HG02610 (cell line): ENCODE results near the gene TXNDC2.
A peak's percentile ranks its signal among the peaks of the same experiment; 100 is the strongest.
"Not testable (repeated sequence)": the region's sequence is repeated elsewhere in the genome, so short reads cannot be mapped to it uniquely, and the experiment has no call there.

Experiments
- ATAC-seq: cut with Tn5 transposase; IDR thresholded peaks from one replicate; pipeline ENCODE4 v1.9.1; 2021; ENCODE audit warnings: mild to moderate bottlenecking, moderate library complexity; ENCODE audit not compliant: unreplicated experiment

The TXNDC2 gene

GRCh38 chr18:9912285-9912684 is 26.5 kb downstream of the TXNDC2 start:
- ATAC-seq = not testable (repeated sequence)

- no peak for ATAC-seq
Observed at GRCh38 chr18:9913151-9913525, 27.4 kb downstream of the TXNDC2 start.

DNA sequence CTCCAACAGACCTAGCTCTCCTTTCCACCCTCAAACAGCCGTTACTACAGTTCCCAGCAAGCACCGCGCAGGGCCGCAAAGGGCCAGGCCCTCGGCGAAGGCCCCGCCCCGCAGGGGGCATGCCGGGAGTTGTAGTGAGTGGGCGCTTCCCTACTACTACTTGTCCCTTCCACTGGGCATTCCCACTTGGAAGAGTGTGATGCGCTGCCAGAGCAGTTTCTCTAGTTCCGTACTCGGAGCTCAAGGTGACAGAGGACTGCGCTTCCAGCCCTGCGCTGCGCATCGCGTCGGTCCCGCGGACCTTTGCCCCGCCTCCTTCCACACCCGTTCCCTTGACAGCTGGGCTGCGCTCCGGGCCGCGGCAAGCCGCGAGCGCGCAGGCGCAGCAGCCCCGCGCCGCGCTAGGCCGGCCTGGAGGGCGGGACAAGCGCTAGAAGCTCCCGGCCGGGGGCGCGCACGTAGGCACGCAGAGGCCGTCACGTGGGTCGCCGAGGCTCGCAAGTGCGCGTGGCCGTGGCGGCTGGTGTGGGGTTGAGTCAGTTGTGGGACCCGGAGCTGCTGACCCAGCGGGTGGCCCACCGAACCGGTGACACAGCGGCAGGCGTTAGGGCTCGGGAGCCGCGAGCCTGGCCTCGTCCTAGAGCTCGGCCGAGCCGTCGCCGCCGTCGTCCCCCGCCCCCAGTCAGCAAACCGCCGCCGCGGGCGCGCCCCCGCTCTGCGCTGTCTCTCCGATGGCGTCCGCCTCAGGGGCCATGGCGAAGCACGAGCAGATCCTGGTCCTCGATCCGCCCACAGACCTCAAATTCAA is 28.0 kb downstream of the TXNDC2 start, which contains the start of gene VAPA:
TSS of gene VAPA (plus strand) at position 491 of the 808 bp plus-strand sequence. CDS start at position 732, 241 bp downstream.
- peak; percentile 85 for ATAC-seq

- ATAC-seq = no peak
Observed at GRCh38 chr18:9914334-9914583, 28.5 kb downstream of the TXNDC2 start.

- peak; percentile 23 for ATAC-seq
Observed at GRCh38 chr18:9914584-9915290, 29.0 kb downstream of the TXNDC2 start.

- ATAC-seq = no peak
Observed at GRCh38 chr18:9915291-9916076, 29.7 kb downstream of the TXNDC2 start.

- ATAC-seq = no peak
Observed at GRCh38 chr18:9916077-9916639, 30.4 kb downstream of the TXNDC2 start.

DNA sequence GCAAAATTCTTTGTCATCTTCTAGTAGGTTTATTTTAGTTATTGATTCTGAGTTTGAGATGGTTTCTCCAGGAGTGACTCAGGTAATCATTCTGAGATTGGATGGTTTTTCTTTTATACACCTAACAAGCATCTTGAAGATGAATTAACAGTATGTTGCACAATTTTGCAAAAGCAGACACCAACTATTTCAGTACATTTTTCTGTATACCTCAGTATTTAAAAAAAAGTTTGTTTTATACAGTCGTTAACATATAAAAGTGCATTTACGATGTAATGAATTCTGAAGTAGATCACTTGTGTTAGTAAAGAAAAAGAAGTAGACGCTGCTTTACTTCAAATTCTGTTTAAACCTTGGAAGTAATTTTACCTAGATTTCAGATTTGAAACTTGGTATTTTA is 31.0 kb downstream of the TXNDC2 start:
- ATAC-seq = no peak

GRCh38 chr18:9918016-9918680 is 32.4 kb downstream of the TXNDC2 start:
- ATAC-seq = no peak

DNA sequence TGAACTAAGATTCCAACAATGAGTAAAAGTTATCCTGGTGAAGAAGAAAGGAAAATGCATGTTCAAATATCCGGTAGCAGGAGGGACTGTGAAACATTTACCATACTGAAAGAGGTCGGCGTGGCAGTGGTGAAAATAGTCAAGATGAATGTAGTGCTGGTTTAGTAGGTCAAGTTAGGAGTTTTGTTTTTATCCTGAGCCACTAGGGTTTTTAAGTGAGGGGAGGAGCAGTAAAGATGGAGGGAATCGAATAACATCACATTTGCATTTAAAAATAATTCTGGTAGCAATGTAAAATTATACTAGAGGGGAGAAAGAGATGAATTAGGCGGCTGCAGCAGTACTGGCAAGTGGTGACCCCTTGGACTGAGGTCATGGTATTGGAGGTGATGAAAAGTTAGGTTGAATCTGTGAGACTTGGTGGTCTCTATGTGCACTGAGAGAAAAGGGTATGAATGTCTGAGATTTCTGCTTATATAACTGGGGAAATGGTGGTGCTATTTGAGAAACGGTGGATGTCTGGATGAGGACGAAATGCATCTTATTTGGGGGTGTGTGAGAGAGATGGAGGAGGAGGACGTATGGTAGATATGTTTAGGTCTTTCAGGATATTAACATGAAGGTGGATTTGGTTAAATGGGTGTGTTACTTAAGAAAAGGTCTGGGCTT is 33.9 kb downstream of the TXNDC2 start:
- no peak for ATAC-seq

GRCh38 chr18:9922592-9923311 is 37.0 kb downstream of the TXNDC2 start:
- ATAC-seq = no peak

DNA sequence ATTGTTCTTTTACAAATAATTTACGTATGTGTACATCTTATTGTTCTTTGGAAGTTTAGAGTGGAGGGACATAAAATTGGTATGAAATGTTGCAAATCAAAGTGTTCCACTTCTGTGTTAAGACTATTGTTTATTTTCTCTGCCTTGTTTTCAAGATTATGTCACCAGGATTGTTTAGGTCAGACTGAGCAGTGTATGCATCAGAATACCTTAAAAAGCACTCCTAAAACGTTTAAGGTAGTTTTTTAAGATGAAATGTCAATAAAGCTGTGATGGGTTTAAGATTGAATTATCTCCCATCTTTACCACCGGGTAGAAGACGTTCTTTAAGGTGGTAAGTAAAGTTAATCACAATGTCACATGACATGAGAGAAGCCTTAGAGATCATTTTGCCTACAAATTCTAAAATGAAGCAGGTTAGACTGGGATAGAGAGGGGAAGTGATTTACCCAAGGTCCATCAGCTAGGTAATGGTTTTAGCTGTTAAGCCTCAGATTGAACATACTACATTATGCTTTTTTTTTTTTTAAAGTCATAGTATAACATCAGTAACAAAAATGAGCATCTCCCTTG is 38.7 kb downstream of the TXNDC2 start:
- no peak for ATAC-seq

- ATAC-seq = no peak
Observed at GRCh38 chr18:9925369-9925768, 39.6 kb downstream of the TXNDC2 start.

DNA sequence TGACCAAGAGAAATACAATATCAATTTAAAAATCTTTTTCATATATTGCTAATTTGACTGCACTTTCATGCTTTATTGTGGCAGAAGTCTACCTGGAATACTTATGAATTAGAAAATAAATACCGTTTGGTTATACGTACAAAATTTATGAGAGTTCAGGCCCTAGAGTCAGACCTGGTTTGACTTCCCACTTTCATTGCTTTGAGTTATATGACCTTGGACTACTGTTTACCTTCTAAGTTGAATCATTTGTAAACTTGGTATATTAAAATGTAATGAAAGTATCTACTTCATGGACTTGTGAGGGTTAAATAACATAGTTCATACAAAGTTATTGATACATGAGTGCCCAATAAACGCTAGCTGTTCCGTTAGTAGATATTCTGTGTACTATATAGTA is 40.0 kb downstream of the TXNDC2 start:
- ATAC-seq = no peak

- no peak for ATAC-seq
Observed at GRCh38 chr18:9926223-9926894, 40.6 kb downstream of the TXNDC2 start.

DNA sequence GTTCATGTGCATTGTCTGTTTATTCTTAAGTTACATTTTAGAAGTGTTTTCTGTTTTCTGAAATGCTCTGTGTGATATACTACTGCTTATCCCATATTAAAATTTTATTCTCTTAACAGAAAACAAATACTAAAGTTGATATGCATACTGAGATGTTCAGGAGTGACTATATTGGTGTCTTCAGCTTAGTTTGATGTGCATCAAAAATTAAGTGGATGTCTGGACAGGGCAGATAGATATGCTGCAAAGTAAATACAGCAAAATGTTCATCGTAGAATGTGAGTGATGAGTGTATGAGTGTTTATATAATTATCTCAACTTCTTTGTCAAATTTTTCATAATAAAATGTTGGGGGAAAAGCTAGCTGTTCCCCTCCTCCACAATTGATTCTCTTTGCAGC is 41.2 kb downstream of the TXNDC2 start:
- no peak for ATAC-seq

DNA sequence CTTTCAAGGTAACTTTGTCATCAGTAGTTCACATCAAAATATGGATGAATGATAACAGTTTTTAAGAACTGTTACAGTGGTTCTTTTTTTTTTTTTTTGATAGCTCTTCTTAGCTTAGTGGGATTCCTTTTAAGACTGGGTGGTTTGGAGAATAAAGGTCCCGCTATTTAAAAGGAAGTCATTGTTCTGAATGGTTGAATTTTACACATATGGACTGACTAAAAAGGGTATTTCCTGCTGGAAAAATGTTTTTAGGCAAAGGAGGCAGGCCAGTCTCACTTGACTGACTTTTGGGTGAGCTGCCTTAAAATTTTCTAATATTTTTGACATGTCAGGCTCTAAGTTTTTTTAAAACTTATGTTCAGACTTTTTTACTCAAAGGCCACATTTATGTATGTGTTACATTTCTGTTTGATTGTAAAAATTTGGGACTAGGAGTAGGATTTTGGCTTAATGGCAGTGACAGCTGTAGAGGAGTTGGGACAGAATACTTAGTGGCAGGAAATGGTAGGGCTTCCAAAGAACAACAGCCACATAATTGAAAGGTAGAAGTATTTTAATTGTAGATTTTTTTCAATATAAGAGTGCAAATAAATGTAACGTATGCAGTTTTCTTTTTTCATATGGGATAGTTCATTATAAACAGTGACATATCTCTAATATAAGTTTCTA is 41.8 kb downstream of the TXNDC2 start:
- no peak for ATAC-seq

GRCh38 chr18:9928646-9929259 is 43.0 kb downstream of the TXNDC2 start:
- no peak for ATAC-seq
